ENCODE measurements around the gene KCNAB2.

- TF ChIP-seq CTCF (IDR thresholded peaks at IDR 0.05; ENCODE audit: low read length): no peak
- no peak for TF ChIP-seq EZH2phosphoT487 (IDR thresholded peaks at IDR 0.05; ENCODE audit: low read length)
Observed at GRCh38 chr1:6054596-6054995, 8.9 kb downstream of the KCNAB2 start.

All from MM.1S (cell line).